ENCODE data around the gene CNOT6.

DNA sequence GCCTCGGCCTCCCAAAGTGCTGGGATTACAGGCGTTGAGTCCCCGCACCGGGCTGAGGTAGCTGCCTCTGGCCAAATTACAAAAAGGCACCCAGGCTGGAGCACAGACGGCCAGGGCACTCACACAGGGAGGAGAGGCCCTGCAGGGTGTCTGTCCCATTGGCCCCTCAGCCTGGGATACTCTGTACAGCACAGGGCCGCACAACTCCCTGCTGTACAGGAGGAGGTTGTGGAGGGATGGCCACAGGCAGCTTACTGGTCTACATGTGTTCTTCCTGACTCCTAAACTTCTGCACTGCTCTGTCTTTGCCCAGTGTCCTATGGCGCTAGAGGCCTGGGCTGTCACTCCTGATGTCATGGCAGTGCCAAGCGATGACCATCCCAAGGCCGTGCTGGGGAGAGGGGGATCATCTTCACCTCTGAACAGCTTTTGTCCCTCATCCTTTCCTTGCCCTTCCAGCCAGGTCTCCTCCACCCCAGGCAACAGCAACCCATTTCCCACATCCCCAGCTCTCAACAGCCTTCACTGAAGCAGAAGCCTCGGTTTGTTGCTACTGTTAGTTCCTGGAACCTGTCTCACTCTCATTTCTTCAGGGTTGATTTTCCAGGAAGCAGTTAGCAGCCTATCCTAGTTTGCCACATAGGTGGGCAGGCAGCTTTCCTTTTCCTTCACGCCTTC is 1.8 kb upstream of the CNOT6 start:
- TF ChIP-seq, protein P1, sequence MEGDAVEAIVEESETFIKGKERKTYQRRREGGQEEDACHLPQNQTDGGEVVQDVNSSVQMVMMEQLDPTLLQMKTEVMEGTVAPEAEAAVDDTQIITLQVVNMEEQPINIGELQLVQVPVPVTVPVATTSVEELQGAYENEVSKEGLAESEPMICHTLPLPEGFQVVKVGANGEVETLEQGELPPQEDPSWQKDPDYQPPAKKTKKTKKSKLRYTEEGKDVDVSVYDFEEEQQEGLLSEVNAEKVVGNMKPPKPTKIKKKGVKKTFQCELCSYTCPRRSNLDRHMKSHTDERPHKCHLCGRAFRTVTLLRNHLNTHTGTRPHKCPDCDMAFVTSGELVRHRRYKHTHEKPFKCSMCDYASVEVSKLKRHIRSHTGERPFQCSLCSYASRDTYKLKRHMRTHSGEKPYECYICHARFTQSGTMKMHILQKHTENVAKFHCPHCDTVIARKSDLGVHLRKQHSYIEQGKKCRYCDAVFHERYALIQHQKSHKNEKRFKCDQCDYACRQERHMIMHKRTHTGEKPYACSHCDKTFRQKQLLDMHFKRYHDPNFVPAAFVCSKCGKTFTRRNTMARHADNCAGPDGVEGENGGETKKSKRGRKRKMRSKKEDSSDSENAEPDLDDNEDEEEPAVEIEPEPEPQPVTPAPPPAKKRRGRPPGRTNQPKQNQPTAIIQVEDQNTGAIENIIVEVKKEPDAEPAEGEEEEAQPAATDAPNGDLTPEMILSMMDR (conservative IDR thresholded peaks at IDR 0.05 in 1 of 2, IDR thresholded peaks at IDR 0.05 in 1 of 2; ENCODE audit: extremely low read depth in 1 of 2, insufficient read depth in 1 of 2, low read depth in 1 of 2, low read length in 2 of 2) = no peak
- no peak for TF ChIP-seq EZH2 (IDR thresholded peaks at IDR 0.05; ENCODE audit: borderline replicate concordance, low read length)

Measured in mammary epithelial cell (primary cell).